HCT116 (cell line): ENCODE measurements around the gene NLRP5.

Source experiments
- CEBPB ChIP-seq: IDR thresholded peaks from 2 replicates; pipeline ENCODE4 v1.6.1; 2012; ENCODE audit warnings: low read depth
- CTCF ChIP-seq, 3 experiments: fragments of 200-600 bp in 1 of 3; sonication (generic) in 1 of 3; IDR thresholded peaks in 2 of 3; conservative IDR thresholded peaks in 1 of 3; 2 replicates each; pipeline ENCODE4 v1.5.1; 2012 to 2017; ENCODE audit warnings: low read depth in 2 of 3, low read length in 2 of 3, antibody characterized with exemption in 1 of 3, borderline replicate concordance in 1 of 3, control low read depth in 1 of 3, mild to moderate bottlenecking in 1 of 3, mixed read lengths in 1 of 3, mixed run types in 1 of 3, moderate library complexity in 1 of 3; ENCODE audit not compliant: insufficient read depth in 1 of 3
- EZH2 ChIP-seq: fragments of 200-600 bp; sonication (generic); IDR thresholded peaks from 2 replicates; pipeline ENCODE4 v1.6.1; 2017; ENCODE audit warnings: antibody characterized with exemption, mixed run types
- POLR2A ChIP-seq: IDR thresholded peaks from 2 replicates; pipeline ENCODE4 v1.7.0; 2011; ENCODE audit warnings: borderline replicate concordance; ENCODE audit not compliant: insufficient read depth, insufficient read length; ENCODE audit errors: extremely low read depth

- TF ChIP-seq EZH2 = no peak
- no peak for TF ChIP-seq CTCF (IDR thresholded peaks at IDR 0.05 in 2 of 3, conservative IDR thresholded peaks at IDR 0.05 in 1 of 3; ENCODE audit: borderline replicate concordance in 1 of 3, insufficient read depth in 1 of 3, low read depth in 2 of 3, low read length in 2 of 3)
- TF ChIP-seq POLR2A = no peak
- no peak for TF ChIP-seq CEBPB
These were observed 106.4 kb downstream of the NLRP5 start for GRCh38 chr19:56092685-56093631.
